ENCODE data around the gene FBH1.

FBH1 gene

GRCh38 chr10:5946786-5947185 lies 56.7 kb downstream of the FBH1 start:
- no peaks in the 10 kb centered on the region for H3K9me3 ChIP-seq (ENCODE audit: control insufficient read depth, low read length)
- no peak overlapping the region for H3K4me3 ChIP-seq (ENCODE audit: low read length)
- no peaks in the 10 kb centered on the region for H3K27me3 ChIP-seq (ENCODE audit: control insufficient read depth, insufficient read depth, low read length)
- no peak overlapping the region for H3K9ac ChIP-seq (ENCODE audit: low read length)
- peaks cover 47% of the 10 kb centered on the region for H3K4me1 ChIP-seq (ENCODE audit: control insufficient read depth, insufficient read depth, low read length)
- no peaks in the 10 kb centered on the region for H3K36me3 ChIP-seq (ENCODE audit: control insufficient read depth, insufficient read depth, low read length)

- Histone ChIP-seq H3K27me3 (ENCODE audit: control insufficient read depth, insufficient read depth, low read length) (no peaks in the 10 kb centered on the region), H3K9ac (ENCODE audit: low read length) (no peak overlapping the region), H3K9me3 (ENCODE audit: control insufficient read depth, low read length) (no peaks in the 10 kb centered on the region), H3K4me3 (ENCODE audit: low read length) (no peak overlapping the region), H3K36me3 (ENCODE audit: control insufficient read depth, insufficient read depth, low read length) (no peaks in the 10 kb centered on the region), H3K4me1 (ENCODE audit: control insufficient read depth, insufficient read depth, low read length) (peaks cover 50% of the 10 kb centered on the region)
Measured at GRCh38 chr10:5947471-5948207, 57.6 kb downstream of the FBH1 start.

- H3K36me3 ChIP-seq (ENCODE audit: control insufficient read depth, insufficient read depth, low read length), result peaks cover 4% of the 10 kb centered on the region
- H3K4me1 ChIP-seq (ENCODE audit: control insufficient read depth, insufficient read depth, low read length), result peaks cover 47% of the 10 kb centered on the region
Measured at GRCh38 chr10:5948208-5948585, 58.2 kb downstream of the FBH1 start.

DNA sequence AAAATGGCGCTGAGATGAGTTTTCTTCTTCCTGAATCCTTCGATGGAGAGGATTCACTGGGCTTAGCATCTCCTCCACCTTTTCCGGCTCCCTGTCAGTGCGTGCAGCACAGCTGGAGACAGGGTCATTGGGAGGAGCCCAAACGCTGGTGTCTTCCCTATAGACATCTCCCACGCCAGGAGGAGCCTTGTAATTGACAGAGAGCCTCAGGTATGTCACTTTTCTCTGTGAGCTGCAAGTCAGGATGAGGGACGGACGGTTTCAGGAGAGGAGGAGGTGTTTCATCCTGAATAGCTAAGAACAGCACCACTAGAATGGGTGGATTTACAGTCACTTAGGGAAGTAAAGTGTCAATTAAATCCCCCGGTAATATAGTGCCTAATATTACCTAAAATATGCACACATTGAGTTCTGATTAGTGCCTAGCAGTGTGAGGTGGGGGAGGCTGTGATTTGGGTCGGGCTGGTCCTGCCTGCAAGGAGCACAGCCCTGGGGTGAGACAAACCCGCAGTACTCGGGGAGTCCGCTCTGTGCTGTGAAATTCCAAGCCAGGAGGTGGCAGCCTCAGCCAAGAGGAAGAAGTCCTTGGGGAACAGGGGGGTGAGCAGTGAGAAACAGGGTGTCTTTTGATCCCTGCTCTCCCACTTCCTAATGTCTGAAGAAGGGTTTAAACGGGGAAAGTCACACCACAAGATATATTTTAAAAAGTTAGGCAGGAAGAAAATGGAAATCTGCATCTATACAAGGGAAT lies 59.1 kb downstream of the FBH1 start:
- Histone ChIP-seq H3K36me3 (ENCODE audit: control insufficient read depth, insufficient read depth, low read length) (peaks cover 4% of the 10 kb centered on the region), H3K4me3 (ENCODE audit: low read length) (no peak overlapping the region), H3K9me3 (ENCODE audit: control insufficient read depth, low read length) (no peaks in the 10 kb centered on the region), H3K27me3 (ENCODE audit: control insufficient read depth, insufficient read depth, low read length) (no peaks in the 10 kb centered on the region), H3K4me1 (ENCODE audit: control insufficient read depth, insufficient read depth, low read length) (peaks cover 38% of the 10 kb centered on the region), H3K9ac (ENCODE audit: low read length) (no peak overlapping the region)

More at GRCh38 chr10:5948208-5948585, 58.2 kb downstream of the FBH1 start:
- Histone ChIP-seq H3K27me3 (ENCODE audit: control insufficient read depth, insufficient read depth, low read length) (no peaks in the 10 kb centered on the region), H3K9ac (ENCODE audit: low read length) (no peak overlapping the region), H3K4me3 (ENCODE audit: low read length) (no peak overlapping the region), H3K9me3 (ENCODE audit: control insufficient read depth, low read length) (no peaks in the 10 kb centered on the region)

- Histone ChIP-seq H3K27me3 (ENCODE audit: control insufficient read depth, insufficient read depth, low read length) (no peaks in the 10 kb centered on the region), H3K4me3 (ENCODE audit: low read length) (no peak overlapping the region), H3K9ac (ENCODE audit: low read length) (peak overlapping the region; percentile 13), H3K36me3 (ENCODE audit: control insufficient read depth, insufficient read depth, low read length) (peaks cover 4% of the 10 kb centered on the region), H3K9me3 (ENCODE audit: control insufficient read depth, low read length) (no peaks in the 10 kb centered on the region), H3K4me1 (ENCODE audit: control insufficient read depth, insufficient read depth, low read length) (peaks cover 26% of the 10 kb centered on the region)
Measured at GRCh38 chr10:5951167-5951711, 61.2 kb downstream of the FBH1 start.

DNA sequence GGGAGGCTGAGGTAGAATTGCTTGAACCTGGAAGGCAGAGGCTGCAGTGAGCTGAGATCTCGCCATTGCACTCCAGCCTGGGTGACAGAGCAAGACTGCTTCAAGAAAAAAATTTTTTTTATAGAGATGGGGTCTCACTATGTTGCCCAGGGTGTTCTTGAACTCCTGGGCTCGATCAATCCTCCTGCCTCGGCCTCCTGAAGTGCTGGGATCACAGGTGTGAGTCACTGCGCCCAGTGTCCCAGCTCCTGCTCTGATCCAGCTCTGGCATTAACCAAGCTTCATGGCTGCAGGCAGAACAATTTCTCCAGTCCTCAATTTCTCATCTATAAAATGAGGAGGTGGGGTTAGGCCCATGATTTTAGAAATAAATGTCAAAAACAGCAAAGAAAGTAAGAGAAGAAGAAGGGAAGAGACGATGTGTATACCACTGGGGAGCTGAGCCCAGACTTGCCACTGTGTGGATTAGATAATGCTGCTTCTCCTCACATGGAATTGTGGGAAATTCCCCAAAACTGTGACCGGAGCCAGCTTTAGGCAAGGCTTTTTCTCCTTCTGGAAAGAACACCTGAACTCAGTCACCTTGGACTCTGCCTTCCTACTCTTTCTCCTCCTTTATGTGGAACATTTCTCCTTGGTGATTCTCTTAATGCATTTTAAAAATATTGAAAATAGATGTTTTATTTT lies 61.8 kb downstream of the FBH1 start:
- no peaks in the 10 kb centered on the region for H3K27me3 ChIP-seq (ENCODE audit: control insufficient read depth, insufficient read depth, low read length)
- H3K9ac ChIP-seq (ENCODE audit: low read length), result peak overlapping the region; percentile 13
- H3K4me1 ChIP-seq (ENCODE audit: control insufficient read depth, insufficient read depth, low read length), result peaks cover 26% of the 10 kb centered on the region
- H3K4me3 ChIP-seq (ENCODE audit: low read length), result no peak overlapping the region
- H3K9me3 ChIP-seq (ENCODE audit: control insufficient read depth, low read length), result no peaks in the 10 kb centered on the region
- peaks cover 4% of the 10 kb centered on the region for H3K36me3 ChIP-seq (ENCODE audit: control insufficient read depth, insufficient read depth, low read length)

DNA sequence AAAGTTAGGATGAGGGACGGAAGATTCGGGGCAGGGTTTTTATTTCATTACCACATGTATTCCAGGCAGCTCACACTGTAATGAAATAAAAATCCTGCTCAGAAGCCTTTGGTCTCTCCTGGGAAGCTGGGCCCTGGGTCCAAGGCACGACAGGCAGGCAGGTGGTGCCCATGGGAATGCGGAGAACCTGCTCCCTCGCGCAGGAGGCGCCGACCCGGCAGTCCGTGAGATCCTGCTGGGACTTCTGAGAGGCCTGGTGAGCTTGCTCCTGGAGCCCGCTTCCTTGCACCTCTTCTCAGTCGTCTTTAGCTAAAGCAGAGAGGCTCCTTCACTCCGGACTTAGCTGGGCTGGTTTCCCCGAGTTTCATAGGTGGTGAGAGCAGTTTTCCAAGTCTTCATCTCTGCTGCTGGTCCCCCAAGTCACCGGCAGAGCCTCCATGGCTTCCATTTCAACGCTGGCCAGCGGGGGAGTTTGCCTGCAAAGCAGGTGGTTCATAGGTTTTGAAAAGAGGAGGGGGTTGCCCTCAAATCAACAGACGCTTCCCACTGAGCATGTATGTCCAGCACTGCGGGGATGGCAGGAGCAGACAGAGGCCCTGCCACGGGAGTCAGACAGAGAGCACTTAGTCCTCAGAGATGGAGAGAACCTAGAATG lies 62.8 kb downstream of the FBH1 start:
- Histone ChIP-seq H3K36me3 (ENCODE audit: control insufficient read depth, insufficient read depth, low read length) (peaks cover 4% of the 10 kb centered on the region), H3K27me3 (ENCODE audit: control insufficient read depth, insufficient read depth, low read length) (no peaks in the 10 kb centered on the region), H3K9ac (ENCODE audit: low read length) (no peak overlapping the region), H3K9me3 (ENCODE audit: control insufficient read depth, low read length) (no peaks in the 10 kb centered on the region), H3K4me3 (ENCODE audit: low read length) (no peak overlapping the region), H3K4me1 (ENCODE audit: control insufficient read depth, insufficient read depth, low read length) (peaks cover 26% of the 10 kb centered on the region)

DNA sequence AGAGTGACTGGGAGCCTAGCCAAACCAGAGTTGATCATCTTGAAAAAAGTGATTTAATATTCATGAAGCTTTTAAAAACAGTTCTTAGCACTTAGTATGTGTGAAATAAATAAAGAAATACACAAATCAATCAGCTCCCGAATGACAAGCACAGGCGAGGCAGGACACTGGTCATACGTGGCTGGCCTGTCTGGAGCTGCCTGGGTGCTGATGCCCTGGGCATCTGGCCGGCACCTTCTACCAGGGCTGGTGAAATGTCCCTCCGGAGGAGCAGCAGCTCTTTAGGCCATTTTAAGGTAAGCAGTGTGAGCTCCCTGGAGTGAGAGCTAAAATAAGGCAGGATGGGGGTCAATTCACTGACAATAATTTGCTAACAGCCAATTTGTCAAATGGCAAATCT lies 63.6 kb downstream of the FBH1 start:
- Histone ChIP-seq H3K4me1 (ENCODE audit: control insufficient read depth, insufficient read depth, low read length) (peaks cover 26% of the 10 kb centered on the region), H3K4me3 (ENCODE audit: low read length) (no peak overlapping the region), H3K36me3 (ENCODE audit: control insufficient read depth, insufficient read depth, low read length) (peaks cover 4% of the 10 kb centered on the region), H3K9ac (ENCODE audit: low read length) (no peak overlapping the region), H3K9me3 (ENCODE audit: control insufficient read depth, low read length) (no peaks in the 10 kb centered on the region), H3K27me3 (ENCODE audit: control insufficient read depth, insufficient read depth, low read length) (no peaks in the 10 kb centered on the region)

- no peak overlapping the region for H3K4me3 ChIP-seq (ENCODE audit: low read length)
- peaks cover 14% of the 10 kb centered on the region for H3K36me3 ChIP-seq (ENCODE audit: control insufficient read depth, insufficient read depth, low read length)
- peaks cover 6% of the 10 kb centered on the region for H3K4me1 ChIP-seq (ENCODE audit: control insufficient read depth, insufficient read depth, low read length)
- no peaks in the 10 kb centered on the region for H3K9me3 ChIP-seq (ENCODE audit: control insufficient read depth, low read length)
- no peak overlapping the region for H3K9ac ChIP-seq (ENCODE audit: low read length)
- H3K27me3 ChIP-seq (ENCODE audit: control insufficient read depth, insufficient read depth, low read length), result no peaks in the 10 kb centered on the region
Measured at GRCh38 chr10:5956146-5956936, 66.3 kb downstream of the FBH1 start.

- H3K4me1 ChIP-seq (ENCODE audit: control insufficient read depth, insufficient read depth, low read length), result no peaks in the 10 kb centered on the region
- no peaks in the 10 kb centered on the region for H3K27me3 ChIP-seq (ENCODE audit: control insufficient read depth, insufficient read depth, low read length)
- H3K9me3 ChIP-seq (ENCODE audit: control insufficient read depth, low read length), result no peaks in the 10 kb centered on the region
- no peak overlapping the region for H3K4me3 ChIP-seq (ENCODE audit: low read length)
- H3K9ac ChIP-seq (ENCODE audit: low read length), result no peak overlapping the region
- peaks cover 11% of the 10 kb centered on the region for H3K36me3 ChIP-seq (ENCODE audit: control insufficient read depth, insufficient read depth, low read length)
Measured at GRCh38 chr10:5958077-5958476, 68.0 kb downstream of the FBH1 start.

GRCh38 chr10:5958675-5959074 lies 68.6 kb downstream of the FBH1 start:
- Histone ChIP-seq H3K4me1 (ENCODE audit: control insufficient read depth, insufficient read depth, low read length) (no peaks in the 10 kb centered on the region), H3K27me3 (ENCODE audit: control insufficient read depth, insufficient read depth, low read length) (no peaks in the 10 kb centered on the region), H3K4me3 (ENCODE audit: low read length) (no peak overlapping the region), H3K9ac (ENCODE audit: low read length) (no peak overlapping the region), H3K36me3 (ENCODE audit: control insufficient read depth, insufficient read depth, low read length) (peaks cover 13% of the 10 kb centered on the region), H3K9me3 (ENCODE audit: control insufficient read depth, low read length) (no peaks in the 10 kb centered on the region)

All from mucosa of stomach (tissue), 1 donor.